ENCODE results near the gene CCL26.
A peak's percentile ranks its signal among the peaks of the same experiment; 100 is the strongest.
"Not testable (repeated sequence)": the region's sequence is repeated elsewhere in the genome, so short reads cannot be mapped to it uniquely, and the experiment has no call there.

CCL26 gene

DNA sequence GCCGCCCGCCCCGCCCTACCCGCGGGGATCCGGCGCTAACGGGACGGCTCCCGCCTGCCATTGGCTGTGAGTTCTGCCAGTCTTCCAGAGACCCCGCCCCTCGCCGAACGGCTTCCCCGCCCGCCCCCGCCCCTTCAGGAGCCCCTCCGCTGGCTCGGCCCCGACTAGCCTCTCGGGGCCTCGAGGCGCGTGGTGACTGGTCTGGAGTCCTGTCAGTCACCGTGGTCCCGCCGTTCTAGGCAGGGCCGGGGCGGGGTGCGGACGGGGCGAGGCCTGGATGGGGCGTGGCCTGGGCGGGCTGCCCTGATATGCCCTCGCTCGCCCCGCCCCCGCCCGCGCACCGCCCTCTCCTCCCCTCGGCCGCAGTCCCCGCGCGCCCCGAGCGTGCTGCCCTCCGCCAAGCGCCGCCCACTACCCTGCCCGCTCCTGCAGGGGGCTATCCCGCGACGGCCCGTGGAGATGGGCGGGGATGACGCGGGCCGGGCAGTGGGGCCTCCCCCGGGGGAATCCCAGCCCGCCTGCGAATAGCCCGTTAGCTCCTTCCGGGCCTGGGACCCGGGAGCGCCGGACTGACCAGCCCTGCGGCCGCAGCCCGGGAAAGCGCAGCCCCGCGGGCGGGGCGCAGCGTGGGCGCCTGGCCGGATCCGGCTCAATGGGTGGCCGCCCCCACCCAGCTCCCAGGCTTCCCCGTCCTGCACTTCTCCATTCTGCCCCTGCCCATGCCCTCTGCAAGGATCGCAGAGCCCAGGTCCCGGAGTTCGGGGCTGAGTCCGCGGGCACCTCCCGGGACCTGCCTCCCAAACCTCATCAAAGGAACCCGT, 32.8 kb downstream of the CCL26 start:
- DNase-seq (ENCODE audit: low read depth), result peak; percentile 99

DNA sequence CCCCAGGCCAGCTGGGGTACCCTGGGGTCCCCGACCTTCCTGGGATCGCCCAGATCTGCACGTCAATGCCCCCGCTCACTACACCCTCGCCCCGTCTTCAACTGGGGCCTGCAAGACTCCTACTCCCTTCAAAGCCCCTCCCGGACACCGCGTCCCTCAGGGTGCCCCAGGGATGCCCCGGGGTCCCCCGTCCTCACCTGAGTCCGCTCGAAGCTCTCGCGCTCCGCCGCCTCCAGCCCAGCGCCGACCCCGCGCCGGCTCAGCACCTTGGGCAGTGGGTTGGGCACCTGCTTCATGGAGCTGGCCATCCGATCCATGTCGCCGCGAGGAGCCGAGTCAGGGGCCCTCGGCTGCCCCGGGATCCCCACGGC, 33.4 kb downstream of the CCL26 start, which contains the start of gene HIP1:
TSS of gene HIP1 (minus strand) at position 338 of the 371 bp plus-strand sequence. CDS start at position 317, 21 bp downstream.
- no peak for DNase-seq (ENCODE audit: low read depth)

DNA sequence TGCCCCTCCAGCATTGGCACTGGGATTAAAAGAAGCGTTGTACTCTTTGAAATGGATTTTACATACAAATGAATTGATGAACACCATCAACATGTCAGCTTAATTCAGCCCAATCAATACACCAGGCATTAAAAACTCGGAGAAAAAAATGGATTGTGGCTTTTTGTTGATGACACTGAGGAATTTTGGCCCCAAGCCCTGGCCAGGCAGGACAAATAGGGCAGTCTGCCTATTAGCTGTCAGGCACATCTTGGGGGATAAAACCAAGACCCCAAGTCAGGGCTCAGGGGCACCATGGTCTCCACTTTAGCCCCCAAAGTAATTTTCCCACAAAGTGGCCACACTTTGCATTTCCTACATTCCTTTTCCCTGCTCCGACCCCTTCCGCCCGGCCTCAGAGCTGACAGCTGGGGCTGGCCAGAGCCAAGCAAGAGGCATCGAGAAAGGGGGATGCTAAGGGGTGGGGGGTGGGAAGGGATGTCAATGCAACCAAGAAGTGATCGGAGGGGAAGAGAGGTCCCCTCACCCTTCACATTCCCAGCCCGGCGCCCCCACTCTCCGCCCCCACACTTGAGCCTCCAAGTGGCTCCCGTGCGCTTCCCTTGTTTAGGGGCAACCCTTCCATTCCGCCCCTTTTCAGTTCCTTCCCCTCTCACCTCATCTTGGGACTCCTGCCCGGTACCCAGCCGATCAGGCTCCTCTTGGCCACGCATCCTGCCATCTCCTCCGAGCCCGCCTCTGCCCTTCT, 34.0 kb downstream of the CCL26 start:
- no peak for DNase-seq (ENCODE audit: low read depth)

DNA sequence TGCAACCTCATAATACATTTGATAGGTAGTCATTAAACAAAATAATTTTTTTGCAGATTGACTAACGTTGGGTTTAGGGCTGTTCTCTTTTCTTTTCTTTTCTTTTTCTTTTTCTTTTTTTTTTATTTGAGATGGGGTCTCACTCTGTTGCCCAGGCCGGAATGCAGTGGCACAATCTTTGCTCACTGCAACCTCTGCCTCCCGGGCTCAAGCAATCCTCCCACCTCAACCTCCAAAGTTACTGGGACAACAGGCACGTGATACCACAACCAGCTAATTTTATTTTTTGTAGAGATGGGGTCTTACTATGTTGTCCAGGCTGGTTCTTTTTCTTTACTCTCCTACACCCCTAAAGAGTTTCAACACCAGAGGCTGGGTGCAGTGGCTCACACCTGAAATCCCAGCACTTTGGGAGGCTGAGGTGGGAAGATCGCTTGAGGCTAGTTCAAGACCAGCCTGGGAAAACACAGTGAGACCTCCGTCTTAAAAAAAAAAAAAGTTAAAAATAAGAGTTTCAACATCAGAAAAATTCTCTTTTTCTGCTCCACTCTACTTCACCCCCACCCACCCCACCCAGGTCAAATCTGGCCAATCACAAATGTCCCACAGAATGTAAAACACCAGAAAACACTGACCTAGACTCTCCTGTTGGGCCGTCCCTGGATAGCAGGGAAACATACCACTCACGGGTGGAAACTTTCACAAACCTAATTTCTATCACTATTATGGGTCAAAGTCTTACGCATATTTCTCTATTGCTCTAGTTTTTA, 36.2 kb downstream of the CCL26 start:
- DNase-seq (ENCODE audit: low read depth), result no peak

DNA sequence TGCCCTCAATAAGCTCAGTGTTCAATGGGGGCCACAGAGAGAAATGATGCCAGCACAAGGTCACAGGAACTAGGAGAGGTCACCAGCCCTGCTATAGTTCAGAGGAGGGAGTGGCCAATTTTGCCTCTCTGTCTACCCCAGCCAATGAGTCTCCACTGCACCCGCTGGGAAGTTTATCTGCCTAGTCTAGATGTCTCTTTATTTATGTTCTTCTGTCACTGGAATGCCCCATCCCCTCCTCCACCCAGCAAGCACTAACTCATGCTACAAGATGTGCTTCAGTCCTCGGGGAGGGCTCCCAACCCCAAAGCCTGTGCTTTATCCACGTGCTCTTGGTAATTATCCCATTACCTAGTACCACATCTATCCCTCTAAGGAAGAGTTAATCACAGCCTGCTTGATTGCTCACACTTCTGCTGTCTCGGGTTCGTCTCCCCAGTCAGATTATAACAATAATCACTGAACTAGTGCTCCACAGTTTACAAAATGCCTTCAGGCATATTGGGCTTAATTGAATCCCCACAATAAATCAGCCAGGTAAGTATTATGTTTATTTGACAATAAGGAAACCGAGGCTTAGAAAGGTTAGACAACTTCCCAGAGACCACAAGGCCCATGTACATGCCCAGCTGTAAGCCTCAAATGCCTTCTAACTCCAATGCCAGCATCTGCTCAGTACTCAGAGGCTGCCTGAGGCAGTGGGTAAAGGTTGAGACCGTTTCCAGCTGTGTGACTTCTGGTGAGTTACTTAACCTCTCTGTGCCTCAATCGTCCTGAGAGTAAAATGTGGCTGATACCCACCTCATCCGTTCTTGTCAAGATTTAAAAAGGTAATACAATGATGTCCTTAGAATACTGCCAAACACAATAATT, 37.2 kb downstream of the CCL26 start:
- no peak for DNase-seq (ENCODE audit: low read depth)

DNA sequence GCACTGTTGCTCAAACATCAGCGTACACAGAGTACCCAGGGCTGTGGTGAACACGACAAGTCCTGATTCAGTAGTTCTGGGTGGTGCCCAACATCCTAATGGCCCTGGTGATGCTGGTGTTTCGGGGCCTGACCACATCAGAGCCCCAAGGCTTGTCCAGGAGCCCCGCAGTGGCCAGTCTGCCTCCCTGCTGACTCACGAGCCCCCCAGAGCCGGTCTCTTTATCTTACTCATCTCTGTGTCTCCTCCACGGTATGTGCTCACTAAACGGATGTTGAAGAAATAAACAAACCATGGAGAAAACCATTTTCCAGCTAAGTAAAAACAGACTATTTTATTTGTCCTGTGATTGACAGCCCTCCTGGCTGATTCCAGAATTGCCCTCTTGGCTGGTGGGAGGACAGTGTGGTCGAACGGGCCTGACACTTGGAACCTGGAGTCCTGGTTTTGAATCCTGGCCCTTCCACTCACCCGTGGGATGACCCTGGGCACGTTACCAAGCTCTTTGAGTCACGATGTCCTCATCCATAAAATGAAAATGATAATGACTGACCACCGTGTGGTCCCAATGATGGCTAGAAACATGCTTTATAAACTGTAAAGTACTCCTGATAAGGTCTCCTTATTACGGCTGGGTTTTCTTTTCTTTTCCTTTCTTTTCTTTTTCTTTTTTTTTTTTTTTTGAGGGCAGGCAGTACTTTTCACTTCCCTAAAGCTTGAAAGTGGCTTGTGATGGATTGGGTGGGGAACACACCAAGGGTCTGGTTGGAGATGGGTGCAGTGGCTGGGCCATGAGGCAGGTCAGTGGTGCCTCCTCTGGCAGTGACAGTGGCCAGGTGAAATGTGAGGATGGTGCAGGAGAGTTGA, 39.0 kb downstream of the CCL26 start:
- DNase-seq (ENCODE audit: low read depth), result no peak

DNA sequence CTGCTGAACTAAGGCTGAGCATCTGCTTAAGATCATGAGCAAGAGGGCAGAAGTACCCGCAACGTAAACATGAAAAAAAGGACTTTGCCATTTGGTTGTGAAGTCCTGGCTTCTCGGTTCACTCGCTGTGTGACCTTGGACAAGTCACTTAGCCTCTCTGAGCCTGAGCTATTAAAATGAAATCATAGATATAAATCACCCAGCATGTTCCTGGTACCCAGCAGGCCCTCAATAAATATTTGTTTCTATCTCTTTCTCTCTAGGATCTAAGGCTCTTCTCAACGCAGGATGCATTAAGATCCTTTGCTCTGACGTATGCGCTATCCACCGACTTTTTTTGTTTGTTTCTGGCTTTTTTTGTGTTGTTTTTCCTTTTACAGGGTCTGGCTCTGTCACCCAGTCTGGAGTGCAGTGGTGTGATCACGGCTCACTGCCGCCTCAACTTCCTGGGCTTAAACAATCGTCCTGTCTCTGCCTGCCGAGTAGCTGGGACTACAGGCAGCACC, 39.9 kb downstream of the CCL26 start:
- no peak for DNase-seq (ENCODE audit: low read depth)

DNA sequence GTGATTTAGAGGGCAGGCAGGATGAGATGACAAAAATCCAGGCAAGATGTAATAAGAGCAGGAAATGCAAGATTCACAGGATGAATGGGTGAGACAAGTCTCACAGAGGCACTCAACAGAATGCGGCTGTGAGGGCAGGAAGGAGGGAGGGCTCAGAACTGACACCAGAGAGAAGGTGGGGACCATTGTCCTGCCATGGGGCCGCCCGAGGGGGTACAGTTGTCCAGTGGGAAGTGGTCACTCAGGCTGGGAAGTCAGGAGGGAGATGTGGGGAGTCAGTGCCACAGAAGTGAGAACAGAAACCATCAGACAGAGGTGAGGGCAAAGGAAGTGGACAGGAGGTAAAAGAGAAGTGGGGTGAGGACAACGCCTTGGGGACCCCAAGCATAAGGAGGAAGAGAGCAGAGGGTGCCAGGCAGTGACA, 42.1 kb downstream of the CCL26 start:
- DNase-seq (ENCODE audit: low read depth), result no peak

DNA sequence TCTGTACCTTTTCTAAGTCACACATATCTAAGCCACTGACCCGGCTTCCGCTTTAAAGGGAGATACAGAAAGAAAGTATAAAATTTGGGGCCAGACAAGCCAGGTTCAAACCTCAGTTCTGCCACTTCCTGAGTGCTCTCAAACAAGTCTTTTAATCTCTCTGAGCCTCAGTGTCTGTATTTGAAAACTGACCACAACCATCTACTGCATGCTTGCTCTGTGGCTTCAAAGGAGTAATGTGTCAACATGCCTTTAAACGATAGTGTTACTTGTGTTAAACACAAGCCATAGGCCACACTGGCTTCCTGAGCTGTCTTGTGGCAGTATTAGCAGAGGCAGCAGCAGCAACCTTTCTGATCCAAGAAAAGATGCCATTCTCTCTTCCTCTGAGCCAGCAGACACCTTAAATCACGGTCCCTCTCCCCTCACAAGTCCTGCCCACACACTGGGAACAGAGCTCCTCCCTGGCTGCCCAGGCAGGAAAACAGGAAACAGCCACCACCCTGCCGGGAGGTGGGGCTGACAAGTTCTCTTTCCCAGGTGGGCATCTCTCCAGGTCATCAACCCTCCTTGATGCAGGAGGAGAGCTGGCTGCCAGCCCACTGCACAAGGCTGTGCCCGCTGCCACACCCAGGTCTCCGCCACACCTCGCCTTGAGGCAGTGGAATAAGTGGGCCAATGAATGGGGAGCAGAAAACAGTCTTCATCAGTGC, 44.0 kb downstream of the CCL26 start:
- no peak for DNase-seq (ENCODE audit: low read depth)

DNA sequence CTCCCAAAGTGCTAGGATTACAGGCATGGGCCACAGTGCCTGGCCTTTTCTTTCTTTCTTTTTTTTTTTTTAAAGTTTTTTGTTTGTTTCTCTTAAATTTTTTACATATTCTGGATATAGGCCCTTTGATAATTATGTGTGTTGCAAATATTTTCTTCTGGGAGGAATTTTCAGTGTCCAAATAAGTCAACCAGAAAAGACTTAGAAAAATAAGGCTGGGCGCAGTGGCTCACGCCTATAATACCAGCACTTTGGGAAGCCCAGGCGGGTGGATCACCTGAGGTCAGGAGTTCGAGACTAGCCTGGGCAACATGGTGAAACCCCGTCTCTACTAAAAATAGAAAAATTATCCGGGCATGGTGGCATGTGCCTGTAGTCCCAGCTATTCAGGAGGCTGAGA, 44.7 kb downstream of the CCL26 start:
- not testable (repeated sequence) for DNase-seq (ENCODE audit: low read depth)

DNA sequence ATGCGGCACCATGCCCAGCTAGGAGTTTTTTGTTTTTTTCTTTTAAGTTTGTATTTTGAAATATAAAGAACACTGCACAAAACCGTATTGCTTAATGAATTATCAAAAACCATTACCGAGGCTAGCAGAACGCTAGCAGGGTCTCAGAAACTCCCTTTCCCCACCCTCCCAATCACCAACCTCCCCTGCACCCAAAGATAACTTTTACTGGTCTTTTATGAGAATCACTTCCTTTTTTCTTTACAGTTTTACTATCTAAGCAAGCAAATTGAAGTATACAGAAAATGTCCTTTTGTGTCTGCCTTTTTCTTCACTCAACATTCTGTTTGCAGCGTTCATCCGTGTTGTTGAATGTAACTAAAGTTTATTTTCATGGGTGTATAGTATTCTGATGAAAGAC, 46.7 kb downstream of the CCL26 start:
- no peak for DNase-seq (ENCODE audit: low read depth)

DNA sequence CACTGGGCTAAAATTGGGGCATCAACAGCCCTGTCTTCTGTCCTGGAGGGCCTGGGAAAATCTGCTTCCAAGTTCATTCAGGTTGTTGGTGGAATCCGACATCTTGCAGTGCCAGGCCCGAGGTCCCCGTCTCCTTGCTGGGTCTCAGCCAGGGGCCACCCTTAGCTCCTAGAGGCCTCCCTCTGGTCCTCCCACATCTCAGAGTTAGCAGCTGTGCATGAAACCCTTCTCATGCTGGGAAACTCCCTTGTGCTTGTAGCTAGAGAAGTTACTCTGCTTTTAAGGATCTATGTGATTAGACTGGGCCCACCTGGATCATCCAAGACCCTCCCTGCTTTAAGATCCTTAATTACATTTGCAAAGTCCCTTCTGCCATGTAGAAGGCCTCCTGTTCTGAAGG, 48.6 kb downstream of the CCL26 start:
- no peak for DNase-seq (ENCODE audit: low read depth)

DNA sequence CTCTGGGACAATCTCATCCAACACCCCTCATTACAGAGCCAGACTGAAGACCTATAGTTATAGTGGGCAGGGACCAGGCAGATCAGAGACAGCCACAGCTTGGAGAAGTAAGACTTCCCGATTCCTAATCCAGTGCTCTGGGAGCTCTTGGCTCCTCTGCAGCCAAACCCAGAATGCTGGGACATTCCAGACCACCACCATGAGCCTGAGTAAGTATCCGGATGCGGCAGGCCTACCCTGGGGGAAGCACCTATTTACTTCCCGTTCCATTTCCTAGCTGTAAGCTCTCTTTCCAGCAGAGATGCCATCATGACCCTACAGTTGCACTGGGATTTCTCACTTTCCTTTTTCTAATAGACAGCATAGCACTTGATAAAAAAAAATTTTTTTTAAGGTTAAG, 49.6 kb downstream of the CCL26 start:
- no peak for DNase-seq (ENCODE audit: low read depth)

DNA sequence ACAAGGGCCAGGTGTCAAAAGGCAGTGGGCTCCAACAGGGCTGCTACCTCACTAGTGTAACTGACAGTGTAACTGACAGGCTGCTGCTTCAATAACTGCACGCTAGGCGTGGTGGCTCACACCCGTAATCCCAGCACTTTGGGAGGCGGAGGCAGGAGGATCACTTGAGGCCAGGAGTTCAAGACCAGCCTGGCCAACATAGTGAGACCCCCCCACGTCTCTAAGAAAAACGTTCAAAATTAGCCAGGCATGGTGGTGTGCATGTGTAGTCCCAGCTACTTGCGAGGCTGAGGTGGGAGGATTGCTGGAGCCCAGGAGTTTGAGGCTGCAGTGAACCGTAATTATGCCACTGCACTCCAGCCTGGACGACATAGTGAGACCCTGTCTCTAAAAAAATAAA, 50.1 kb downstream of the CCL26 start:
- DNase-seq (ENCODE audit: low read depth), result not testable (repeated sequence)

DNA sequence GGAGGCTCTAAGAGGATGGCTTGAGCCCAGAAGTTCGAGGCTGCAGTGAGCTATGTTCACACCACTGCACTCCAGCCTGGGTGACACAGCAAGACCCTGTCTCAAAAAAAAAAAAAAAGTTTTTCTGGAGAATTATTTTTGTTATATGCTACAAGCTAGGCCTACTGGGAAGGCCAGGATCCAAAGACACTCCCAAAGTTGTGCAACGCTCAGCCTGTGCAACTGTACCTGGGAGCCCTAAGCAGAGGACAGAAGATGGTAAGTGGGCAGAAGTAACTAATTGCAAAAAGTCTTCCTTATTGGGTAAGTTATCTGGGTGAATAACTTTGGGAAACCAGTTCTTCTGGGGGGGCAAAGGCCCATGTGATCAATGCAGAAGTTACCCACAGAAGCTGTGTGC, 50.6 kb downstream of the CCL26 start:
- DNase-seq (ENCODE audit: low read depth), result no peak

DNA sequence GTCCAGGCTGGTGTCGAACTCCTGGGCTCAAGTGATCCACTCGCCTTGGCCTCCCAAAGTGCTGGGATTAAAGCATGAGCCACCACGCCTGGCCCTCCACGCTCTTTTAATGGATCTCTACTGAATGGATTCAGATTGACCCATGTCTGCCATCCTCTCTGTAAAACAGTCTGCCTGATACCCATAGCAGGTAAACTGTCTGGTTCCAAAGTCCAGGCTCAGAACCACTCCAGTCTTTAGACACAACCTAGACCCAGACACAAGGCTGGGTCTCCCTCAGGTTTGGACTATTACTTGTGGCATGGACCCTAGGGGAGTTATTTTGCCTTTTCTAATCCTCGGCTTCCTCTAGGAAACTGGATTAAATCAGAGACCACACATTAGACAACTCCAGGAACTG, 52.4 kb downstream of the CCL26 start:
- no peak for DNase-seq (ENCODE audit: low read depth)
